ENCODE data around the gene SLC12A1. TPM values are rescaled to one million over a fixed set of nuclear protein-coding genes. Genes with fewer than 3 reads are reported as not detected.

SLC12A1 gene
- polyA plus RNA-seq, 1 of the 3 experiments (the other 2 are of a cell fraction): not detected

GRCh38 chr15:48230498-48230897 is 24.4 kb downstream of the SLC12A1 start:
- ChIA-PET POLR2A (no interaction called here), CTCF (interaction anchor here (0.7 to 1.0 kb wide), 3 partner anchors 11 to 16 kb away, joined by 3 read pairs; no protein-coding TSS in a partner anchor)
- no peak for DNase-seq
- Histone ChIP-seq H3K27ac (ENCODE audit: low read depth in 2 of 2, low read length in 1 of 2) (no peak overlapping the region), H3K4me3 (ENCODE audit: low read depth in 2 of 2, low read length in 1 of 2) (no peak overlapping the region), H3K9ac (no peak overlapping the region), H3K4me2 (no peak overlapping the region), H3K4me1 (ENCODE audit: control insufficient read depth in 1 of 2, insufficient read depth in 2 of 2, low read depth in 1 of 2, low read length in 1 of 2) (no peaks in the 10 kb centered on the region), H3K27me3 (ENCODE audit: insufficient read depth) (0 out of 2 replicates have a peak, but pooled peaks cover 8% of the 10 kb centered on the region), H3K9me3 (no peaks in the 10 kb centered on the region), H3K9me2 (no peaks in the 10 kb centered on the region), H3K36me3 (replicated peaks in 1 of 2; ENCODE audit: control insufficient read depth in 1 of 2, insufficient read depth in 2 of 2, low read length in 1 of 2) (no peaks in the 10 kb centered on the region), H4K20me1 (ENCODE audit: insufficient read depth) (no peaks in the 10 kb centered on the region), H2AFZ (ENCODE audit: low read depth) (no peak overlapping the region), H3F3A (replicated peaks; ENCODE audit: insufficient read depth) (no peaks in the 10 kb centered on the region), H3K79me2 (ENCODE audit: insufficient read depth) (no peaks in the 10 kb centered on the region)
- TF ChIP-seq MEF2A (IDR thresholded peaks at IDR 0.05; ENCODE audit: borderline replicate concordance, low read depth) (no peak), MXI1 (IDR thresholded peaks at IDR 0.05; ENCODE audit: low read depth, low read length) (no peak), USF1 (IDR thresholded peaks at IDR 0.05; ENCODE audit: borderline replicate concordance, low read depth) (no peak), YY1 (IDR thresholded peaks at IDR 0.05; ENCODE audit: low read depth) (no peak), PBX3 (IDR thresholded peaks at IDR 0.05) (no peak), EP300 (IDR thresholded peaks at IDR 0.05; ENCODE audit: borderline replicate concordance in 1 of 2, low read depth in 1 of 2, low read length in 1 of 2) (no peak), FOXJ3 (CRISPR knock-in tag; IDR thresholded peaks at IDR 0.05) (no peak)
- WGBS (ENCODE audit: low lambda C conversion rate): 35% methylated on average over 4 of the region's 5 CpGs

- Histone ChIP-seq H3K9ac (no peak overlapping the region), H4K20me1 (ENCODE audit: insufficient read depth) (no peaks in the 10 kb centered on the region), H3K4me3 (ENCODE audit: low read depth in 2 of 2, low read length in 1 of 2) (no peak overlapping the region), H2AFZ (ENCODE audit: low read depth) (no peak overlapping the region), H3K9me3 (no peaks in the 10 kb centered on the region), H3K79me2 (ENCODE audit: insufficient read depth) (no peaks in the 10 kb centered on the region), H3K4me2 (no peak overlapping the region), H3K27ac (ENCODE audit: low read depth in 2 of 2, low read length in 1 of 2) (no peak overlapping the region), H3K36me3 (replicated peaks in 1 of 2; ENCODE audit: control insufficient read depth in 1 of 2, insufficient read depth in 2 of 2, low read length in 1 of 2) (no peaks in the 10 kb centered on the region), H3K27me3 (ENCODE audit: insufficient read depth) (0 out of 2 replicates have a peak, but pooled peaks cover 8% of the 10 kb centered on the region), H3F3A (replicated peaks; ENCODE audit: insufficient read depth) (no peaks in the 10 kb centered on the region), H3K9me2 (no peaks in the 10 kb centered on the region), H3K4me1 (ENCODE audit: control insufficient read depth in 1 of 2, insufficient read depth in 2 of 2, low read depth in 1 of 2, low read length in 1 of 2) (no peaks in the 10 kb centered on the region)
- DNase-seq: no peak
- TF ChIP-seq CHD2 (IDR thresholded peaks at IDR 0.05; ENCODE audit: low read length, partially characterized antibody) (no peak), SIN3A (IDR thresholded peaks at IDR 0.05; ENCODE audit: borderline replicate concordance, low read depth, low read length) (no peak), NRF1 (IDR thresholded peaks at IDR 0.05; ENCODE audit: low read depth, low read length) (no peak), USF2 (IDR thresholded peaks at IDR 0.05; ENCODE audit: borderline replicate concordance, low read depth, low read length) (no peak), FOXJ3 (CRISPR knock-in tag; IDR thresholded peaks at IDR 0.05) (no peak), YY1 (IDR thresholded peaks at IDR 0.05; ENCODE audit: low read depth) (no peak), GATA2 (CRISPR knock-in tag; IDR thresholded peaks at IDR 0.05) (no peak), TEAD4 (IDR thresholded peaks at IDR 0.05; ENCODE audit: borderline replicate concordance, insufficient read depth) (no peak), EP300 (IDR thresholded peaks at IDR 0.05; ENCODE audit: borderline replicate concordance in 1 of 2, low read depth in 1 of 2, low read length in 1 of 2) (no peak), IRF3 (IDR thresholded peaks at IDR 0.05; ENCODE audit: low read depth, low read length) (no peak), GABPA (IDR thresholded peaks at IDR 0.05; ENCODE audit: low read depth) (no peak), CTCF (IDR thresholded peaks at IDR 0.05) (no peak), POLR2AphosphoS5 (IDR thresholded peaks at IDR 0.05; ENCODE audit: low read depth, low read length) (no peak), FOSL2 (IDR thresholded peaks at IDR 0.05; ENCODE audit: borderline replicate concordance, low read depth) (no peak), RCOR1 (IDR thresholded peaks at IDR 0.05; ENCODE audit: low read length) (no peak), ELF1 (IDR thresholded peaks at IDR 0.05) (no peak), RFX5 (IDR thresholded peaks at IDR 0.05; ENCODE audit: low read length) (no peak)
- ChIA-PET POLR2A (no interaction called here), CTCF (no interaction called here)
Measured at GRCh38 chr15:48233246-48233645, 27.1 kb downstream of the SLC12A1 start.
